NCI-H510A treated with DMSO at 0.1 percent for 48 hours (cell line): Measurements from ENCODE around the gene FGGY.
"Not testable (repeated sequence)": the region's sequence is repeated elsewhere in the genome, so short reads cannot be mapped to it uniquely, and the experiment has no call there.

Experiments
- DNase-seq: peaks from one replicate; lab custom pipeline; 2025; lab: John Stamatoyannopoulos, UW

FGGY gene

GRCh38 chr1:59296358-59297256 is at the start of gene FGGY:
FGGY (plus strand) TSS chr1:59297094; CDS start chr1:59321550, 24,456 bp downstream.
- DNase-seq: peak; percentile 97

DNA sequence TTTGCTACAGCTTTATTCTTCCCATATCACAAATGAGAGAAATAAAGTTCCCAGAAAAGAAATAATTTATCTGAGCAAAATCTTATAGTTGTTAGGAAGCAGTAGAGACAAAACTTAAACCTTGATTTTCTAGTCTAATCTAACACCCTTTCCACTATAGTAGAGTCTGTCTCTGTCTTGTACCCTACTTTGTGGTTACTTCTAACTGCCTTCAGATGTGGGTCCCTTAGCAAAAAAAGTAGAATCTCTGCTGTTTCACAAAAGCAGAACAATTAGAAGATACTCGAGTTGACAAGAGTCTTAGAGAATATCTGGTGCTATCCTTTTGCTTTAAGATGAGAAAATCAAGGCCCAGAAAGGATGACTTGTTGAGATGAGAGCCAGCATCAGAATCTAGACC is 48.1 kb upstream of the FGGY start:
- DNase-seq: no peak

DNA sequence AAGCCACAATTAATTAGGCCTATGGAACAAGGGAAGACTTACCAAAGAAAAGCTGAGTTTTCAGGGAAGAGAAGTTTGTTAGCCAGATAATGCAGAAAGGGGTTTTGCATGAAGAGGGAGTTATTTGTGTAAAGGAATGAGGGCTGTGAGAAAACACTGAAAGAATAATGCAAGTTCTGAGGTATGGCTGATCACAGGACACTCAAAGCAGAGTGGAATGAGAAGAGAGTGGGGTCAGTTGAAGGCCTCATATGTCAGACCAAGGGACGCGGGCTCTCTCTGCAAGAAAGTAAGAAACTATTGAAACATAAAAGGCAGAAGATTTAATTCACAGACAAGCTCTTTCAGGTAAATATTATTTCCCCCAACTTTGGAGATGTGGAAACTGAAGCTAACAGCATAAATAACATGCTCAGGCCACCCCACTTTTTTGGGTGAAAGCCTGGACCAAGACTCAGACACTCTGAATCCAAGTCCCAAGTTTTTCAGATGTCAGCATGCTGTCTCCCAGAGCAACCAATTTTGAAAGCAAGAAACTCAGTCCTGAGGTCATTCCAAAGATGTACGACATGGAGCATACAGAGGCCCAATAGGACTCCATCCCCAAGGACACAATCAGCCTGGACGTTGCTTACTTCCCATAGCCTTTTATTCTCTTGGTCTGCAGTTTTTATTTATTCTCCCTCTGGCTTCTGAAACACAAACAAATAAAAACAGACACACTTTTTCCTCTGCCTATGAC is 47.3 kb upstream of the FGGY start:
- DNase-seq: no peak

- DNase-seq: not testable (repeated sequence)
These were observed 45.8 kb upstream of the FGGY start for GRCh38 chr1:59251061-59251460.

- DNase-seq: not testable (repeated sequence)
These were observed 40.5 kb upstream of the FGGY start for GRCh38 chr1:59256429-59256828.

DNA sequence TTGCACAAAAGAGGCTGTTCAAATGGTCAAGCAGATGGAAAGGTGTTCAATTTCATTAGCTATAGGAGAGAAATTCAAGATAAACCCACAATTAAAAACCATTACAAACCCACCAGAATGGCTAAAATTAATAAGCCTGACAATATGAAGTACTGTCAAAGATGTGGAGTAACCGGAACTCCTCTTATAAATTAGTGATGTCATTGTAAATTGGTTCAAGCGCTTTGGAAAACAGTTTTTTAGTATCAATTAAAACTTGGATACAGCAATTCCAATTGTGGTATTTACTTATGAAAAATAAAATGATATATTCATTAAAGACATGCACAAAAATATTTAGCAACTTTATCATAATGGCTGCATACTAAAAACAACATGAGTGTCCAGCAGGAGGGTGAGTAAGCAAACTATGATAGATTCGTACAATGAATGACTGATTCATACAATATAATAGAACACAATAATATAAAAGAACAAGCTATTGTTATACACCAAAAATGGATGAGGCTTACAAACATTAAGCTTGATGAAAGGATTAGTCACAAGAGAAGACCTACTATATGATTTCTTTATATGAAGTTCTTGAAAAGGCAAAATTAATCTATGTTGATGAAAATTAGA is 38.4 kb upstream of the FGGY start:
- DNase-seq: no peak

DNA sequence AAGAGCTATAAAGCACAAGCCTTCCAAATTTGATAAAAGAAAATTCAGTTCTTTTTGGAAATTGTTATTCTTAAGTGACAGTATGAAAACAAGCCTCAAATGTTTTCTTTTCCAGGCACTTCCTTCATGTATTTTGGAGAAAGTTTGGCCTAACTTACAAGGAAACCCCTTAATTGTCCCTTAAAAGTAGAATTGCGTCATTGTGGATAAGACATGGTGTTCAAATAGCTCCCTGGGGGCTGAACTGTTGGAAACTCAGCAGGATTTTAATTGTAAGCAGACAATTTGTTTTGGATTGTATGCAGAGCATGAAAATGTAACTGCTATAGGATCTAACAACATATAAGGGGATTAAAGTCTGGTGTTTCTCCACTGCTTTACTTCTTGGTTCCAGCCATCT is 35.4 kb upstream of the FGGY start:
- DNase-seq: no peak

DNA sequence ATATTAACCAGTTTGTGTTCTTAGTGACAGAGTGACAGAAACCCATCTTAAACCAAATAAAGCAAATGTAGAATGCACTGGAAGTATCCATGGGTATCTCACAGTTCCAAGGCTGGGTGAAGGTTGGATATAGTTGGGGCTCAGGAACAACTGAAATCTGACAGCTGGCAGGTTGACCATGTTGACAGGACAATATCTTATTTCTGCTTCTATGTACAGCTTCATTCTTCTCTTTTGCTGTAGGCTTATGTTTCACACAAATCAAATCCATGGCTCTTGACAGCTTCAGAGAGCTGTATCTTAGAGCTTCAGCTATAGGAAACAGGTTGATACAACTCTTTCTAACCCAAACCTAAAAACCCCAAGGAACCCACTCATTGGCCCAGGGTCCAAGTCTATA is 34.3 kb upstream of the FGGY start:
- no peak for DNase-seq

GRCh38 chr1:59263111-59263510 is 33.8 kb upstream of the FGGY start:
- no peak for DNase-seq

GRCh38 chr1:59265622-59266021 is 31.3 kb upstream of the FGGY start:
- no peak for DNase-seq

DNA sequence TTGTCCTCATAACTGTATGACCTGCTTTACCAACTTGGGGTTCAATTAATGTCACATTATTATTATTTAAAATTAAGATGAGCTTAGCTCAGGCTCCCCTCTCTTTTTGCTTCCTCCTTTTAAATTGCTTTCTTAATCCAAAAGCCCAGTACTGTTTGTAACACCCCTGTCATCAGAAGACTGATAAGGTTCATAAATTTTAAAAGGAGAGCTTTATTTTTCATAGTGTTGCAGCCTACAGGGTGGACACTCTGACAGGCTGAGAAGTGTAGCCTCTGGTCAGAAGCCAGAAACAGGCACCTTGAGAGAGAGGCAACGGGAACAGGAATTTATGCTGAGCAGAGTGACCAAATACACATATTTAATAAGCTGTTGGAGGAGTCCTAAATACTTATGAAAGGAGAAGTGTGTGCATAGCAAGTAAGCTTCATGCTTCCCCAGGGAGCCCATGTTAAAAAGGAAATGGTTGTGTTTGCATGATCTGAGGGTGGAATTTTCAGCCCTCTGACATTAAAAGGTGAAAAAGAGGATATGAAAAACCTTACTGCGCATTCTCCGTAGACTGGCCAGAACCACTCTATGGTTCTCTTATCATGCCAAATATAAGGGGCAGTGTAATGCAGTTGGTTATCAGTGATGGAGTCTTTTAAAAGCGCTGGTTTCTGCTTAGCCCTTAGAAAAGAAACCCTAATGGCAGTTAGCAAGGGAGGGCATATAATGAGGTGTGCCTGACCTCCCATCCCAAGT is 30.5 kb upstream of the FGGY start:
- no peak for DNase-seq

GRCh38 chr1:59266927-59267293 is 30.0 kb upstream of the FGGY start:
- DNase-seq: no peak

DNA sequence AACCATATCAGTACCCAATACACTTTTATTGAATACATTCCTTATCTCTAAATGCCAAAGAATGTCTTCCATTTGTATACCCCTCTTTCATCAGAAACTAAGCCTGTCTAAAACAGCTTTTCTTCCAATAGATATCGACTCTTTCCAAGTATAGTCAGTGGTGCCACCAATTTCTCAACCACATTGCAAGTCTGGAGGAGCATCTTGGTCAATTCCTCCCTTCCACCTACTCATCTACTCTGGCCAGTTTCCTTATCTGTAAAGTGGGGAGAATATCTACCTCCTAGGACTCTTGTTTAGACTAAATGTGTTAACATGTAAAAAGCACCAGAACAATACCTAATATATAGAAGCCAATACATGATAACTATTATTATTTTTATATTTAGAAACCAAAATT is 28.5 kb upstream of the FGGY start:
- DNase-seq: no peak

DNA sequence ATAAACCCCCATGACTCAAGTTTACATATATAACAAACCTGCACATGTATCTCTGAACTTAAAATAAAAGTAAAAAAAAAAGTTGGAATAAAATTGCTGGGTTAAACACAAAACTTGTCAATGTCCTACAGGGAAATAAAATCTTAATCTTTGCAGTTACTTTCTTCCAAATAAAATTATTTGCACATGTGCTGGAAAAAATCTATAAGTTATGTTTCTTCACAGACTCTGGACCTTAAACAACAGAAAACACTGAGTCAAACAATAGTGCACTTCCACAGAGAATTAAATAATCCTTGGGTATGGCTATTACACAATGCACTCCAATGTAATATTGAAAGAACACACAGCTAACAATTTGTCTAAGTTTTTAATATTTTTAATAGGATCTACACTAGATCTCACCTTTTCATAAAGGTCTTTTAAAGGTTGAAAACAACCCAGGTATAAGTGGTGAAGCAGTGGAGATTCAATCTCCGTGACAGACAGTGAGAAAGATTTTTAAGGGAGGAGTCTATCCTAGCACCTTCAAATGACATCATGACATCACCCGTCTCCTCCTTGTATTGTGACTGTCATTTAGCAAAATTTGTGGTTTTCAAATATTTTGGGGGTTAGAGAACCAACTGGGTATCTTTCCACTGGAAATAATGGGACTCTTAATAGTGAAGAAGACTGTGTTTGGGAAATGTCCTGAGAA is 25.2 kb upstream of the FGGY start:
- DNase-seq: no peak

DNA sequence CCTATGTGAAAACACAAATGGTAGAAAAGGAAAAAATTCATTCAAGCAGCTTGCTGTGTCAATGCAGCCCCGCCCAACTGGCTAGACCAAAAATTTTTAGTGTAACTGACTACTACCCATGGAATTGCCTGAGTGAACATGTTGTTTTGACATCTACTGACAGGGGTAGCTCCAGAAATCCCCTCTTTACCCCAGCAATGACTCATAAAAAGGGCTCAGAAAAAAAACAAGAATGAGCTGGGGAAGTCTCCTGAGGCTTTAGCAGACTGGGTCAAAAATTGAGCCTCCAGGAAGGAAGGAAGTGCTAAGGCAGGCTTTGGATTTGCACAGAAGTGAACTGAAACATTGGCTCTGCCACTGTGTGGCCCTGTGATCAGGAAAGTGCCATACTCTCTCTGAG is 24.4 kb upstream of the FGGY start:
- DNase-seq: no peak

DNA sequence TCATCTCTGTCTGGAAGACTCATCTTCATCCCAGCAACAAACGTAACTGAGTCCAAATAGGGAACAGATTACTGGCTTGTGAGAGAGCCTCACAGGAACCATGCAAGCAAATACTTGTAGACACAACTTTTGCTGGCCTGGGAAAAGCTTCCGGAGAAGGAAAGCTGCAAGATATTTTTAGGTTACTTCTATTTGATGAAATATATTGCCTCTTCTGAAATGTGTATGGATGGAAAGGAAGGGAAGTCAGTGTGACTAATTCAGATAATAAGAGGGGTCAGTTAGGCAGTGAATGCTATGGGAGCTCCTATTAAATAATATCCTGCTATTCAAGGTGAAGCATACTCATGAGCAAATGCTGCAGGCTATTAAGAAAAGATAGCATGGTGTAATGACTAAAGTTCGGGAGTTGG is 20.4 kb upstream of the FGGY start:
- no peak for DNase-seq

DNA sequence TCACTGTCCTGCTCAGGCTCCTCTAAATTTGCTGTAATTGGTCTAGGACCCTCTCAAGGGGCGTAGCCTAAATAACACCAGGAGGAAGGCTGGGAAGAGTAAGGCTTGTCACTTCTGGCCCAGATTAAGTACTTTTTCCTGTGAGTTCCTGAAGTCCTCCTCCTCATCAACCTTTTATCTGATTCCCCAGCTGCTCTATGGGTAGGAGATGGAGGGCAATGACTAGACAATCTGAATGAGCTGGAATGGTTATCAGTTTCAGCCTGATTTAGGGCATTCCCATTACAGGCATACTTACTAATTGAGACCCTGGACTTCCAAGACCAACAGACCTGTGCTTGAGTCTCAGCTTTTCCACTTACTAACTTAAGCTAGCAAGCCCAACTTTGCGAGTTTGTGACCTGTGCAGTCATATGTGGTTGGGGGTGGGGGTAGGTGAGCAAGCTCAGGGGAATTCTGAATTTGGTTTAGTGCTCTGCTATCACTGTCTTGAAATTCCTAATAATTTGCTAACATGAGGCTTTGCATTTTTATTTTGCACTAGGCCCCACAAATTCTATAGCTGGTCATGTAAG is 18.0 kb upstream of the FGGY start:
- DNase-seq: no peak

DNA sequence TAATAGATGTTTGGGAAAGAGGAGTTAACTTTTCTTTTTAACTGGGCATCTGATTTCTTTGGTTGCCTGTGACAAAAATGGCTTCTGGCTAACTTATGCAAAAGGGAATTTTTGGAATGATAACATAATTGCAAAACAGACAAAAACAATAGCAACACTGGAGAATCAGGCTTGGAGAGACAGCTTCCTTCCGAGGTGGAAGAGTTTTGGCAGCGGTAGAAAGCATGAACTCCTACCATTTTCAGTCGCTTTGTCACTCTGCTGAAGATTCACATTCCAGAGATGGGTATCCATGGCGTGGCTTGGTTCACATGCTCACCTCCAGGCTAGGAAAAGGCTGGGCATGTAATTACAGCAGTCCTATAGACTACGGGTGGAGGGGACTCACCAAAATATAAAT is 17.2 kb upstream of the FGGY start:
- no peak for DNase-seq

GRCh38 chr1:59282951-59283350 is 13.9 kb upstream of the FGGY start:
- DNase-seq: no peak

DNA sequence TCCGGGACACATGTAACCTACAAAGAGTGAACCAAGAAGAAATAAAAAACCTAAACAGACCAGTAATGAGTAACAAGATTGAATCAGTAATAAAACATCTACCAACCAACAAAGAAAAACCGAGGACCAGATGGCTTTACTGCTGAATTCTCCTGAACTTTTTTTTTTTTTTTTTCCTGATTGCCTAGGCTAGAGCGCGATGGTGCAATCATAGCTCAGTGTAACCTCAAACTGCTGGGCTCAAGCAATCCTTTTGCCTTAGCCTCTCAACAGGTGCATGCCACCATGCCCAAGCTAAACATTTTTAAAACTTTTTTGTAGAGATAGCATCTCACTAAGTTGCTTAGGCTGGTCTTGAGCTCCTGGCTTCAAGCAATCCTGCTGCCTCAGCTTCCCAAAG is 11.2 kb upstream of the FGGY start:
- DNase-seq: no peak

DNA sequence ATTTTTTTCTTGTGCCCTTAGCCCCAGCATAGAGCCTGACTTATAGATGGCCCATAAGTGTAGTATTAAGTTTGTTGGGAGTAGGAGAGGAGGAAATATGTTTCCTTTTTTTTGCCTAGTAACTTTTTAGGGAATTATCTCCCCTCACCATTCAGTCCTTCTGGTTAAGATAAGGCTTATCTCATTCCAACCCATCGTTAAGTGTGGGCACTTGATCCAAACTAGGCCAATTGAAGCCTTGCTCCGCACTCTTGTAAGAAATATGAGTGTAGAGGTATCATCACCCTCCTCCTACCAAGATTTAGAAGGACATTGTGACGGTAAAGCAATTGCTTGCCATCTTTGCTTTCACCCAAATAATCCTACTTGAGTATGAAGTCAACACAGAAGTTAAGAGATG is 8.8 kb upstream of the FGGY start:
- no peak for DNase-seq
